Fibroblast of lung (primary cell): ENCODE measurements around the gene AFMID.

Experiments
- CTCF ChIP-seq, 2 donors: IDR thresholded peaks in 1 of 2; conservative IDR thresholded peaks in 1 of 2; 1 replicate in 1 of 2; 2 replicates in 1 of 2; pipeline ENCODE4 v1.5.1; 2011 to 2012; ENCODE audit warnings: low read length in 2 of 2, control low read depth in 1 of 2, inconsistent platforms in 1 of 2, low read depth in 1 of 2, mild to moderate bottlenecking in 1 of 2
- EZH2 ChIP-seq: IDR thresholded peaks from 2 replicates; pipeline ENCODE4 v1.5.1; 2012; ENCODE audit warnings: low read length, control low read depth, mild to moderate bottlenecking; ENCODE audit errors: missing control alignments

- TF ChIP-seq CTCF (conservative IDR thresholded peaks at IDR 0.05 in 1 of 2, IDR thresholded peaks at IDR 0.05 in 1 of 2; ENCODE audit: low read depth in 1 of 2, low read length in 2 of 2) (peak; percentile 67 to 78), EZH2 (no peak)
Observed at GRCh38 chr17:78186692-78187595, at the start of gene AFMID, which contains the start of gene TK1.
